GM19463 (cell line): ENCODE data around the gene ADGRD1.

Experiments used
- ATAC-seq: cut with Tn5 transposase; IDR thresholded peaks from one replicate; pipeline ENCODE4 v1.9.1; 2021; ENCODE audit warnings: mild to moderate bottlenecking, moderate library complexity; ENCODE audit not compliant: unreplicated experiment

The ADGRD1 gene

DNA sequence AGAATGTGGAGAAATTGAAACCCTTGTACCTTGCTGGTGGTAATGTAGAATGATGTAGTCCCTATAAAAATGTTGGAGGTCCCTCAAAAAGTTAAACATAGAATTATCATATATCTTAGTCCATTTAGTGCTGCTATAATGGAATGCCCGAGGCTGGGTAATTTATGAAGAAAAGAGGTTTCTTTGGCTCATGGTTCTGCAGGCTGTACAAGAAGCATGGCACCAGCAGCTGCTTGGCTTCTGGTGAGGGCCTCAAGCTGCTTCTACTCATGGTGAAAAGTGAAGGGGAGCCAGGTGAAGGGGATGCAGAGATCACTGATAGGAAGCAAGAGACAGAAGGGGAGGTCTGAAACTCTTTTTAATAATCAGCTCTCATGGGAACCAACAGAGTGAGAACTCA lies 233.9 kb downstream of the ADGRD1 start:
- no peak for ATAC-seq

DNA sequence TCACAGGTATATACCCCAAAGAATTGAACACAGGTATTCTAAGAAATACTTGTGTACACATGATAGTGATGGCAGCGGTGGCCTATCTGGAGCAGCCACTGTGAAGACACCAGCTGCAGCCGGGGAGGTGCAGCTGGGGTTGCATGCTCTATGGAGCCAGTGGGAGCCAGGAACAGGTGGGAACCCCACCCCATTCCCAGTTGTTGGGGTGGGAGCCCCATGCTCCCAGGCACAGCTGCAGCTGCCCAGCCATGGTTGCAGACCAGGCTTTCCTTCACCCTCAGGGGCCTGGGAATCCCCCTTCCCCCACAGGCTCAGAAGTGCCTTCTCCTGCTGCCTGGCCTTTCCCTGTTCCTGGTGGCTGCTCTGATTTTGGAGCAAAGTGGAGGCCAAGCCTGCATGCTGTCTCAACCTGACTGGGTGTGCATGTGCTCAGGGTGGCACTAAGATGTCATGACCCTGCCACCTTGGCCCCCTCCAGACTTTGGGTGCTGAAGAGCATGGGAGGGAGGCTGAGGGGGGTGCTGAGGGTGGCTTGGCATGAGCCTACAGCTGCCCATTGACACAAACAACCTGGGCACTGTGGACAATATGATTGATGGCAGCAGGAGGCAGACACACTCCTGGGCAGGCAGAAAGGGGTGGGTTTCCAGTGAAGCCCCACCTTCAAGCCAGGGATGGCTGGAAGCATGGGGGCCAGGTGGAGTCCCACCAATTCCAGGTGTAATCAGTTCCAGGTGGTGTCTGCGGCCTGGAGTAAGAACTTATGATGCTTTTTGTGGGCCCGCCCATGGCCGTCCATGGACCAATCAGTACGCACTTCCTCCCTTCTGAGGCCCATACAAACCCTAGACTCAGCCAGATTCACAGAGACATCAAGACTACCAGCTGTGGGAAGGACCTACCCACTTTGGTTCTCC lies 234.7 kb downstream of the ADGRD1 start:
- ATAC-seq: no peak

DNA sequence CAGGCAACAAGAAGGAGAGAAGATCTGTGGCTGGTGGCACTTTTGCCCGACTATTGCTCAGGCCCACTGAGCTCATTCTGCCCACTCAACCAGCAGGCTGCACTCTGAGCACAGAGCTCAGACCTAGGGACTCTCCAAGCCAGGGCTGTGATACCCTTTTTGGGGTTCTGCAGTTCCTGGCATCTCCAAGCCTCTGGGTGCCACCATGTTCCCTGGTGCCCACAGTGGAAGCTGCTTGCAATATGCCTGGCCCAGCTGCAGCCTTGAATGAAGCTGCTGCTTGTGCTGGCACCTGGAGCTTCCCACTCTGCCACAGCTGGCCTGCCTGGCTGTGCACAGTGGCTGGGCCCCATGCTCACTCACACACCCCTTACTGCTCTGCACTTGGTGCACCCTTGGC lies 236.1 kb downstream of the ADGRD1 start:
- ATAC-seq: no peak

DNA sequence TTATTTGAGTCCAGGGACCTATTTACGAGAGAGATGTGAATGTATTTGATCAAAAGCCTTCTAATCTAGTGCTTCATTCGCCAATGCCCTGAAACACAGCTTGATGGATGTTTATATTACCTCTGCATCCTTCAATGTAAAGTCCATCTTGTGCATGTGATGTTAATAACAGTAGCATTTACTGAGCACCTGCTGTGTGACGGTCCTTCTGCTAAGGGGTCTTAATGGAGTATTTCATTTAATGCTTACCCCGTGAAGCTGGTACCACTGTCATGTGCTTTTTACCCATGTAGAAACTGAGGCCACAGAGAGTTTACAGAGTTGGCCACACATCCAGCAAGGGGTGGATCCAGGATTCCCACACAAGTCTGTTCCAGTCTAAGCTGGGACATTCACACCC lies 237.3 kb downstream of the ADGRD1 start:
- ATAC-seq: no peak
